GM23248 (cell line): ENCODE results near the gene MYG1. TPM values are rescaled to one million over a fixed set of nuclear protein-coding genes. Genes with fewer than 3 reads are reported as not detected.
A peak's percentile ranks its signal among the peaks of the same experiment; 100 is the strongest.

Experiments used
- DNase-seq: peaks from one replicate; pipeline ENCODE4 v3.0.0-alpha.2; 2015
- H2AFZ ChIP-seq: fragments of 200-600 bp; sonication (generic); 2 replicates; pipeline ENCODE4 v1.6.1; 2016; ENCODE audit warnings: antibody characterized with exemption
- H3F3A ChIP-seq: fragments of 200-600 bp; sonication (generic); 2 replicates; pipeline ENCODE4 v1.6.1; 2016; ENCODE audit warnings: mild to moderate bottlenecking, antibody characterized with exemption, mixed run types; ENCODE audit not compliant: insufficient read depth
- H3K27ac ChIP-seq: fragments of 200-600 bp; sonication (generic); 2 replicates; pipeline ENCODE4 v1.5.1; 2016; ENCODE audit warnings: mild to moderate bottlenecking
- H3K27me3 ChIP-seq: fragments of 200-600 bp; sonication (generic); replicated peaks from 2 replicates; pipeline ENCODE4 v1.6.1; 2016; ENCODE audit warnings: mild to moderate bottlenecking; ENCODE audit not compliant: insufficient read depth
- H3K36me3 ChIP-seq: fragments of 200-600 bp; sonication (generic); 2 replicates; pipeline ENCODE4 v1.6.1; 2016; ENCODE audit warnings: low read depth, mild to moderate bottlenecking
- H3K4me1 ChIP-seq: fragments of 200-600 bp; sonication (generic); 2 replicates; pipeline ENCODE4 v1.6.1; 2016; ENCODE audit warnings: mild to moderate bottlenecking; ENCODE audit not compliant: insufficient read depth
- H3K4me2 ChIP-seq: fragments of 200-600 bp; sonication (generic); one replicate; pipeline ENCODE4 v1.6.1; 2016; ENCODE audit warnings: mild to moderate bottlenecking; ENCODE audit not compliant: unreplicated experiment
- H3K4me3 ChIP-seq: fragments of 200-600 bp; sonication (generic); 2 replicates; pipeline ENCODE4 v1.5.1; 2016; ENCODE audit warnings: mild to moderate bottlenecking
- H3K79me2 ChIP-seq: fragments of 200-600 bp; sonication (generic); 2 replicates; pipeline ENCODE4 v1.6.1; 2016; ENCODE audit warnings: mild to moderate bottlenecking; ENCODE audit not compliant: insufficient read depth
- H3K9ac ChIP-seq: fragments of 200-600 bp; sonication (generic); 2 replicates; pipeline ENCODE4 v1.6.1; 2016; ENCODE audit warnings: mild to moderate bottlenecking
- H3K9me2 ChIP-seq: fragments of 200-600 bp; sonication (generic); 2 replicates; pipeline ENCODE4 v1.6.1; 2016; ENCODE audit warnings: mixed run types, mild to moderate bottlenecking, moderate library complexity; ENCODE audit not compliant: insufficient read depth
- H3K9me3 ChIP-seq: fragments of 200-600 bp; sonication (generic); one replicate; pipeline ENCODE4 v1.6.1; 2017; ENCODE audit warnings: low read depth
- H4K20me1 ChIP-seq: fragments of 200-600 bp; sonication (generic); 2 replicates; pipeline ENCODE4 v1.6.0; 2016; ENCODE audit not compliant: insufficient read depth
- EZH2 ChIP-seq: fragments of 200-600 bp; sonication (generic); IDR thresholded peaks from 2 replicates; pipeline ENCODE4 v1.6.1; 2018; ENCODE audit warnings: antibody characterized with exemption, mild to moderate bottlenecking; ENCODE audit not compliant: insufficient read depth, poor library complexity, severe bottlenecking
- EZH2phosphoT487 ChIP-seq: fragments of 200-600 bp; sonication (generic); IDR thresholded peaks from 2 replicates; pipeline ENCODE4 v1.6.1; 2018; ENCODE audit warnings: antibody characterized with exemption, moderate library complexity, mild to moderate bottlenecking, low read depth; ENCODE audit not compliant: insufficient read depth
- WGBS, 2 experiments: methylation state at CpG; one replicate each; pipeline ENCODE4 v1.1.6; 2015 to 2017; ENCODE audit warnings: low lambda C conversion rate in 2 of 2, low coverage in 1 of 2; ENCODE audit errors: missing lambda C conversion rate in 2 of 2; 5-methylcytosine and 5-hydroxymethylcytosine counted together
- in situ Hi-C: fragments of 300-500 bp; cut with MboI; formaldehyde crosslinking; loops from 2 replicates; pipeline ENCODE4 v1.15.0; 2020
- polyA plus RNA-seq: library from polyadenylated mRNA; unstranded; fragments of >200 nt; fragmentation: Nextera tagmentation; extraction: Ambion mirVana; gene quantifications from 2 replicates; pipeline ENCODE4 v1.2.1, GENCODE V29; 2016
- total RNA-seq: library from RNA; depleted of rRNA; stranded (reverse); fragments of >200 nt; shearing (Covaris generic); gene quantifications from 2 replicates; pipeline ENCODE4 v1.2.3, GENCODE V29; 2014; rRNA removed

MYG1 gene
- total and polyA plus RNA-seq, 2 experiments from 2014 or later: 39.6 to 47.8 TPM

DNA sequence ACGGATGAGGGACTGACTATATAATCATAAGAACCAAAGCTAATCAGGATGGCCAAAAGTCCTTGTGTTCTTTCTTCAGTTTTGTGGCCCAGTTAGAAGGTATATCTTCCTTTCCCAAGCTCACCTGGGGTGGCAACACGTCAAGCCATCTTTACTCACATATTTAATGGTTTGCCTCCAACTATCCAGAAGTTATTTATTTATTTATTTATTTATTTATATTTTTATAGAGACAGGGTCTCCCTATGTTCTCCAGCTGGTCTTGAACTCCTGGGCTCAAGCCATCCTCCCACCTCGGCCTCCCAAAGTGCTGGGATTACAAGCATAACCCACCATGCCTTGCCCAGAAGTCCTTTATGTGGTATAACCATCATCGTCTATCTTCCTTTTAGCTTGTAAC lies 48.4 kb downstream of the MYG1 start:
- H3K9me3 ChIP-seq: no peaks in the 10 kb centered on the region
- no peaks in the 10 kb centered on the region for H4K20me1 ChIP-seq
- in situ Hi-C loops: no loop called here
- peaks cover 17% of the 10 kb centered on the region for H3K4me1 ChIP-seq
- DNase-seq: no peak
- no peaks in the 10 kb centered on the region for H3K9me2 ChIP-seq
- no peak overlapping the region for H2AFZ ChIP-seq
- no peak overlapping the region for H3K9ac ChIP-seq
- H3K27ac ChIP-seq: no peak overlapping the region
- no peak overlapping the region for H3K4me2 ChIP-seq
- H3K27me3 ChIP-seq: no peaks in the 10 kb centered on the region
- no peaks in the 10 kb centered on the region for H3K79me2 ChIP-seq
- H3K36me3 ChIP-seq: no peaks in the 10 kb centered on the region
- H3F3A ChIP-seq: peaks cover 19% of the 10 kb centered on the region; the same call in 1 of the 2 replicates
- TF ChIP-seq EZH2phosphoT487 (no peak), EZH2 (no peak)
- WGBS, 2 experiments: 74 to 76% methylated on average over 4 of the region's 4 CpGs
- H3K4me3 ChIP-seq: no peak overlapping the region

- in situ Hi-C loops: no loop called here
- TF ChIP-seq EZH2phosphoT487 (no peak), EZH2 (no peak)
- no peaks in the 10 kb centered on the region for H3K9me3 ChIP-seq
Measured at GRCh38 chr12:53352331-53353256, 53.1 kb downstream of the MYG1 start.

GRCh38 chr12:53353257-53353655 lies 53.8 kb downstream of the MYG1 start:
- Histone ChIP-seq H3K27me3 (no peaks in the 10 kb centered on the region), H3K9me2 (no peaks in the 10 kb centered on the region), H3K4me3 (no peak overlapping the region), H3K36me3 (no peaks in the 10 kb centered on the region), H3K4me2 (no peak overlapping the region), H3K9ac (no peak overlapping the region), H3K27ac (no peak overlapping the region), H2AFZ (no peak overlapping the region), H3K79me2 (no peaks in the 10 kb centered on the region), H3K4me1 (peaks cover 3% of the 10 kb centered on the region; the same call in 1 of the 2 replicates), H4K20me1 (no peaks in the 10 kb centered on the region), H3K9me3 (no peaks in the 10 kb centered on the region), H3F3A (peaks cover 9% of the 10 kb centered on the region; the same call in 1 of the 2 replicates)
- no peak for TF ChIP-seq EZH2phosphoT487
- no peak for TF ChIP-seq EZH2
- DNase-seq: no peak
- WGBS, 2 experiments: 91 to 95% methylated on average over 5 of the region's 5 CpGs
- in situ Hi-C loops: no loop called here

More at GRCh38 chr12:53352331-53353256, 53.1 kb downstream of the MYG1 start:
- DNase-seq: peak; percentile 83
- peak overlapping the region; percentile 27 for H2AFZ ChIP-seq
- no peak overlapping the region for H3K4me3 ChIP-seq
- no peak overlapping the region for H3K9ac ChIP-seq
- no peaks in the 10 kb centered on the region for H3K9me2 ChIP-seq
- peaks cover 3% of the 10 kb centered on the region; the same call in 1 of the 2 replicates for H3K4me1 ChIP-seq
- no peaks in the 10 kb centered on the region for H3K27me3 ChIP-seq
- H3K36me3 ChIP-seq: no peaks in the 10 kb centered on the region
- H3K27ac ChIP-seq: no peak overlapping the region
- no peaks in the 10 kb centered on the region for H4K20me1 ChIP-seq
- peaks cover 11% of the 10 kb centered on the region; the same call in 1 of the 2 replicates for H3F3A ChIP-seq
- no peaks in the 10 kb centered on the region for H3K79me2 ChIP-seq
- no peak overlapping the region for H3K4me2 ChIP-seq
- WGBS, 2 experiments: 47 to 50% methylated on average over 21 of the region's 21 CpGs

GRCh38 chr12:53355121-53355520 lies 55.6 kb downstream of the MYG1 start:
- WGBS, 2 experiments: 81 to 85% methylated on average over 3 of the region's 3 CpGs
- DNase-seq: no peak
- Histone ChIP-seq H3K9me3 (no peaks in the 10 kb centered on the region), H3K36me3 (no peaks in the 10 kb centered on the region), H3K4me1 (no peaks in the 10 kb centered on the region), H4K20me1 (no peaks in the 10 kb centered on the region), H3K9me2 (no peaks in the 10 kb centered on the region), H3K9ac (no peak overlapping the region), H3K4me2 (no peak overlapping the region), H3K79me2 (no peaks in the 10 kb centered on the region), H3K4me3 (no peak overlapping the region), H3K27ac (no peak overlapping the region), H3K27me3 (no peaks in the 10 kb centered on the region), H2AFZ (no peak overlapping the region), H3F3A (no peaks in the 10 kb centered on the region)
- TF ChIP-seq EZH2phosphoT487 (no peak), EZH2 (no peak)
- in situ Hi-C loops: no loop called here

Other genes starting within 250 kb of the MYG1 start
- 41.6 and 48.6 TPM in 2 replicates for gene TNS2, start 249.6 kb upstream of the MYG1 start, total RNA-seq
- 24.1 and 26.1 TPM in 2 replicates for gene TNS2, start 249.6 kb upstream of the MYG1 start, polyA plus RNA-seq
- 42.5 and 48.7 TPM in 2 replicates for gene SPRYD3, start 220.3 kb upstream of the MYG1 start, total RNA-seq
- gene SPRYD3, start 220.3 kb upstream of the MYG1 start, polyA plus RNA-seq: 54.7 and 55.5 TPM in 2 replicates
- gene IGFBP6, start 202.0 kb upstream of the MYG1 start, total RNA-seq: 1,132 and 1,614 TPM in 2 replicates
- gene IGFBP6, start 202.0 kb upstream of the MYG1 start, polyA plus RNA-seq: 1,827 and 1,899 TPM in 2 replicates
- gene SOAT2, start 196.2 kb upstream of the MYG1 start, total RNA-seq: not detected in 2 replicates
- 0.33 and 0.43 TPM in 2 replicates for gene SOAT2, start 196.2 kb upstream of the MYG1 start, polyA plus RNA-seq
- 5.1 and 6.5 TPM in 2 replicates for gene ZNF740, start 119.0 kb upstream of the MYG1 start, total RNA-seq
- gene ZNF740, start 119.0 kb upstream of the MYG1 start, polyA plus RNA-seq: 2.8 and 3.9 TPM in 2 replicates
- gene CSAD, start 118.8 kb upstream of the MYG1 start, total RNA-seq: 13.4 and 14.2 TPM in 2 replicates
- gene CSAD, start 118.8 kb upstream of the MYG1 start, polyA plus RNA-seq: 6.1 and 8.6 TPM in 2 replicates
- gene ITGB7, start 92.4 kb upstream of the MYG1 start, total RNA-seq: 1.4 and 2.4 TPM in 2 replicates
- 0.84 and 1.2 TPM in 2 replicates for gene ITGB7, start 92.4 kb upstream of the MYG1 start, polyA plus RNA-seq
- gene RARG, start 67.5 kb upstream of the MYG1 start, total RNA-seq: 75.3 and 76.6 TPM in 2 replicates
- gene RARG, start 67.5 kb upstream of the MYG1 start, polyA plus RNA-seq: 116 and 118 TPM in 2 replicates
- 5.6 and 8.5 TPM in 2 replicates for gene ESPL1, start 31.4 kb upstream of the MYG1 start, total RNA-seq
- gene ESPL1, start 31.4 kb upstream of the MYG1 start, polyA plus RNA-seq: 2.0 and 3.3 TPM in 2 replicates
- 380 and 393 TPM in 2 replicates for gene PFDN5, start 4.2 kb upstream of the MYG1 start, total RNA-seq
- gene PFDN5, start 4.2 kb upstream of the MYG1 start, polyA plus RNA-seq: 609 and 625 TPM in 2 replicates
- 63.4 and 72.0 TPM in 2 replicates for gene AAAS, start 21.9 kb downstream of the MYG1 start, total RNA-seq
- 46.6 and 49.7 TPM in 2 replicates for gene AAAS, start 21.9 kb downstream of the MYG1 start, polyA plus RNA-seq
- gene SP7, start 36.7 kb downstream of the MYG1 start, total RNA-seq: not detected in 2 replicates
- gene SP7, start 36.7 kb downstream of the MYG1 start, polyA plus RNA-seq: not detected in 2 replicates
- gene SP1, start 80.5 kb downstream of the MYG1 start, total RNA-seq: 30.3 and 37.8 TPM in 2 replicates
- 3.6 and 3.8 TPM in 2 replicates for gene SP1, start 80.5 kb downstream of the MYG1 start, polyA plus RNA-seq
- gene AMHR2, start 124.2 kb downstream of the MYG1 start, total RNA-seq: not detected in 2 replicates
- not detected in 2 replicates for gene AMHR2, start 124.2 kb downstream of the MYG1 start, polyA plus RNA-seq
- 35.3 and 42.4 TPM in 2 replicates for gene PRR13, start 142.0 kb downstream of the MYG1 start, total RNA-seq
- 217 and 221 TPM in 2 replicates for gene PRR13, start 142.0 kb downstream of the MYG1 start, polyA plus RNA-seq
- 143 TPM in 2 replicates for gene PCBP2, start 152.4 kb downstream of the MYG1 start, total RNA-seq
- 94.3 and 100 TPM in 2 replicates for gene PCBP2, start 152.4 kb downstream of the MYG1 start, polyA plus RNA-seq
- gene MAP3K12, start 199.8 kb downstream of the MYG1 start, total RNA-seq: 36.5 and 37.4 TPM in 2 replicates
- 8.7 and 10.4 TPM in 2 replicates for gene MAP3K12, start 199.8 kb downstream of the MYG1 start, polyA plus RNA-seq
- gene TARBP2, start 201.6 kb downstream of the MYG1 start, total RNA-seq: 40.1 and 54.1 TPM in 2 replicates
- 32.1 and 36.0 TPM in 2 replicates for gene TARBP2, start 201.6 kb downstream of the MYG1 start, polyA plus RNA-seq
- not detected in 2 replicates for gene NPFF, start 207.8 kb downstream of the MYG1 start, total RNA-seq
- gene NPFF, start 207.8 kb downstream of the MYG1 start, polyA plus RNA-seq: not detected in 2 replicates